LHCN-M2 (cell line): Measurements from ENCODE around the gene RCC2. TPM values are rescaled to one million over a fixed set of nuclear protein-coding genes. Genes with fewer than 3 reads are reported as not detected.
"Not testable (repeated sequence)": the region's sequence is repeated elsewhere in the genome, so short reads cannot be mapped to it uniquely, and the experiment has no call there.

Experiments
- DNase-seq: peaks from one replicate; pipeline ENCODE4 v3.0.0-alpha.2; 2012; ENCODE audit warnings: low read depth
- polyA plus RNA-seq: library from polyadenylated mRNA; unstranded; fragments of >200 nt; gene quantifications from one replicate; pipeline ENCODE4 v1.2.1, GENCODE V29; 2012; ENCODE audit warnings: missing spikeins
- total RNA-seq: library from RNA; depleted of rRNA; stranded (reverse); fragments of >200 nt; gene quantifications from 2 replicates; pipeline ENCODE4 v1.2.3, GENCODE V29; 2014; rRNA removed

The RCC2 gene
- total RNA-seq: 35.3 and 38.4 TPM in 2 replicates
- 38.2 TPM for polyA plus RNA-seq

GRCh38 chr1:17439250-17440073 lies at the start of gene RCC2:
TSS of gene RCC2 (minus strand) at chr1:17439677. CDS start at chr1:17438514, 1,163 bp downstream.
- peak; percentile 73 for DNase-seq

GRCh38 chr1:17486242-17486641 lies 46.8 kb upstream of the RCC2 start:
- no peak for DNase-seq

GRCh38 chr1:17485281-17485680 lies 45.8 kb upstream of the RCC2 start:
- no peak for DNase-seq

- DNase-seq: not testable (repeated sequence)
Measured at GRCh38 chr1:17481981-17482380, 42.5 kb upstream of the RCC2 start.

GRCh38 chr1:17480846-17481245 lies 41.4 kb upstream of the RCC2 start:
- DNase-seq: no peak

GRCh38 chr1:17475752-17476151 lies 36.3 kb upstream of the RCC2 start:
- DNase-seq: peak; percentile 44

GRCh38 chr1:17474836-17475555 lies 35.5 kb upstream of the RCC2 start:
- not testable (repeated sequence) for DNase-seq

- no peak for DNase-seq
Measured at GRCh38 chr1:17472814-17473213, 33.3 kb upstream of the RCC2 start.

- no peak for DNase-seq
Measured at GRCh38 chr1:17471393-17471792, 31.9 kb upstream of the RCC2 start.

GRCh38 chr1:17470021-17470799 lies 30.7 kb upstream of the RCC2 start:
- no peak for DNase-seq

GRCh38 chr1:17468357-17469265 lies 29.1 kb upstream of the RCC2 start:
- not testable (repeated sequence) for DNase-seq

GRCh38 chr1:17466359-17466758 lies 26.9 kb upstream of the RCC2 start:
- no peak for DNase-seq

- no peak for DNase-seq
Measured at GRCh38 chr1:17465228-17465627, 25.8 kb upstream of the RCC2 start.

- DNase-seq: no peak
Measured at GRCh38 chr1:17463991-17464390, 24.5 kb upstream of the RCC2 start.

- DNase-seq: no peak
Measured at GRCh38 chr1:17462669-17463068, 23.2 kb upstream of the RCC2 start.

GRCh38 chr1:17460219-17460618 lies 20.7 kb upstream of the RCC2 start:
- DNase-seq: no peak

- no peak for DNase-seq
Measured at GRCh38 chr1:17458794-17459193, 19.3 kb upstream of the RCC2 start.

GRCh38 chr1:17452686-17453085 lies 13.2 kb upstream of the RCC2 start:
- DNase-seq: no peak

GRCh38 chr1:17452203-17452602 lies 12.7 kb upstream of the RCC2 start:
- not testable (repeated sequence) for DNase-seq

- peak; percentile 19 for DNase-seq
Measured at GRCh38 chr1:17451731-17452130, 12.3 kb upstream of the RCC2 start.

- DNase-seq: peak; percentile 45
Measured at GRCh38 chr1:17447501-17447992, 8.1 kb upstream of the RCC2 start.
